GM23338 (cell line): Measurements from ENCODE around the gene SPATA9. TPM values are rescaled to one million over a fixed set of nuclear protein-coding genes. Genes with fewer than 3 reads are reported as not detected.

ENCODE experiments used
- ATAC-seq: fragments of 200-7000 bp; cut with Tn5 transposase; 3 replicates; pipeline ENCODE4 v1.9.1; 2020
- DNase-seq: peaks from one replicate; pipeline ENCODE4 v3.0.0-alpha.2; 2015; ENCODE audit warnings: low spot score
- H2AFZ ChIP-seq: fragments of 200-600 bp; sonication (generic); 2 replicates; pipeline ENCODE4 v1.8.0; 2016; ENCODE audit warnings: antibody characterized with exemption, mild to moderate bottlenecking, moderate library complexity
- H3F3A ChIP-seq: fragments of 200-600 bp; sonication (generic); replicated peaks from 2 replicates; pipeline ENCODE4 v1.8.0; 2017; ENCODE audit warnings: antibody characterized with exemption, mixed run types, low read depth
- H3K27ac ChIP-seq: fragments of 200-600 bp; sonication (generic); 2 replicates; pipeline ENCODE4 v1.6.1; 2016; ENCODE audit warnings: low read depth
- H3K27me3 ChIP-seq: fragments of 200-600 bp; sonication (generic); 2 replicates; pipeline ENCODE4 v1.8.0; 2016; ENCODE audit warnings: mild to moderate bottlenecking, mixed run types, moderate library complexity; ENCODE audit not compliant: insufficient read depth
- H3K36me3 ChIP-seq: fragments of 200-600 bp; sonication (generic); 2 replicates; pipeline ENCODE4 v1.8.0; 2016; ENCODE audit warnings: mild to moderate bottlenecking; ENCODE audit not compliant: insufficient read depth
- H3K4me1 ChIP-seq: fragments of 200-600 bp; sonication (generic); 2 replicates; pipeline ENCODE4 v1.8.0; 2016; ENCODE audit warnings: mild to moderate bottlenecking, moderate library complexity; ENCODE audit not compliant: insufficient read depth
- H3K4me2 ChIP-seq: fragments of 200-600 bp; sonication (generic); 2 replicates; pipeline ENCODE4 v1.7.1; 2017; ENCODE audit warnings: mixed run types
- H3K4me3 ChIP-seq: fragments of 200-600 bp; sonication (generic); 2 replicates; pipeline ENCODE4 v1.6.1; 2016; ENCODE audit warnings: mixed run types
- H3K79me2 ChIP-seq: fragments of 200-600 bp; sonication (generic); replicated peaks from 2 replicates; pipeline ENCODE4 v1.8.0; 2017; ENCODE audit warnings: mild to moderate bottlenecking; ENCODE audit not compliant: insufficient read depth
- H3K9me2 ChIP-seq: fragments of 200-600 bp; sonication (generic); 2 replicates; pipeline ENCODE4 v1.8.0; 2017; ENCODE audit not compliant: insufficient read depth
- H4K20me1 ChIP-seq: fragments of 200-600 bp; sonication (generic); replicated peaks from 2 replicates; pipeline ENCODE4 v1.8.0; 2017; ENCODE audit warnings: mild to moderate bottlenecking; ENCODE audit not compliant: insufficient read depth
- H3K27ac Mint-ChIP-seq: 2 replicates; pipeline ENCODE4 v1.8.0; 2020; ENCODE audit warnings: inconsistent platforms, mild to moderate bottlenecking, moderate library complexity, mixed read lengths
- H3K27me3 Mint-ChIP-seq: 3 replicates; pipeline ENCODE4 v1.8.0; 2022; ENCODE audit warnings: low read depth, mild to moderate bottlenecking, moderate library complexity, mixed read lengths, inconsistent platforms; ENCODE audit not compliant: insufficient read depth, poor library complexity
- H3K36me3 Mint-ChIP-seq: 3 replicates; pipeline ENCODE4 v1.8.0; 2021; ENCODE audit warnings: low read depth, mild to moderate bottlenecking, inconsistent platforms, moderate library complexity, mixed read lengths
- H3K4me1 Mint-ChIP-seq: 3 replicates; pipeline ENCODE4 v1.8.0; 2020; ENCODE audit warnings: mild to moderate bottlenecking, inconsistent platforms, mixed read lengths
- H3K4me3 Mint-ChIP-seq: 3 replicates; pipeline ENCODE4 v1.8.0; 2021; ENCODE audit warnings: moderate library complexity, mild to moderate bottlenecking, inconsistent platforms, mixed read lengths
- H3K9me3 Mint-ChIP-seq: 3 replicates; pipeline ENCODE4 v1.8.0; 2020; ENCODE audit warnings: moderate library complexity, mild to moderate bottlenecking, inconsistent platforms, mixed read lengths
- CREB1 ChIP-seq: fragments of 250-450 bp; sonication (Bioruptor Pico); IDR thresholded peaks from 2 replicates; pipeline ENCODE4 v1.5.0; 2020; ENCODE audit warnings: low read depth, mild to moderate bottlenecking, moderate library complexity
- CTCF ChIP-seq, 2 experiments: fragments of 200-600 bp in 1 of 2; sonication (generic) in 1 of 2; conservative IDR thresholded peaks; 2 replicates each; pipeline versions ENCODE4 v1.5.1 to v1.6.1; 2016 to 2017; ENCODE audit warnings: antibody characterized with exemption in 2 of 2, low read depth in 2 of 2, mild to moderate bottlenecking in 2 of 2, moderate library complexity in 1 of 2
- ETS1 ChIP-seq: IDR thresholded peaks from 2 replicates; pipeline ENCODE4 v1.6.1; 2016; ENCODE audit warnings: antibody characterized with exemption
- EZH2 ChIP-seq: fragments of 200-600 bp; sonication (generic); IDR thresholded peaks from one replicate; pipeline ENCODE4 v1.8.0; 2017; ENCODE audit warnings: antibody characterized with exemption, mild to moderate bottlenecking, low read depth; ENCODE audit not compliant: unreplicated experiment
- EZH2phosphoT487 ChIP-seq: fragments of 200-600 bp; sonication (generic); IDR thresholded peaks from one replicate; pipeline ENCODE4 v1.8.1; 2018; ENCODE audit warnings: antibody characterized with exemption; ENCODE audit not compliant: unreplicated experiment
- JUNB ChIP-seq: IDR thresholded peaks from one replicate; pipeline ENCODE4 v1.6.1; 2016; ENCODE audit warnings: antibody characterized with exemption; ENCODE audit not compliant: unreplicated experiment
- NANOG ChIP-seq: IDR thresholded peaks from 2 replicates; pipeline ENCODE4 v1.6.1; 2016; ENCODE audit warnings: antibody characterized with exemption, borderline replicate concordance
- POLR2AphosphoS5 ChIP-seq: IDR thresholded peaks from 2 replicates; pipeline ENCODE4 v1.6.1; 2016; ENCODE audit warnings: antibody characterized with exemption, low read depth
- REST ChIP-seq: IDR thresholded peaks from one replicate; pipeline ENCODE4 v1.6.1; 2018; ENCODE audit warnings: antibody characterized with exemption; ENCODE audit not compliant: unreplicated experiment
- STAT1 ChIP-seq: IDR thresholded peaks from one replicate; pipeline ENCODE4 v1.6.1; 2016; ENCODE audit warnings: antibody characterized with exemption; ENCODE audit not compliant: unreplicated experiment
- ZNF114 ChIP-seq: fragments of 250-450 bp; sonication (Bioruptor Pico); IDR thresholded peaks from 2 replicates; pipeline ENCODE4 v1.5.0; 2020; ENCODE audit warnings: mild to moderate bottlenecking, moderate library complexity
- ZNF331 ChIP-seq: fragments of 250-450 bp; sonication (Bioruptor Pico); IDR thresholded peaks from 2 replicates; pipeline ENCODE4 v1.5.0; 2020; ENCODE audit warnings: low read depth, mild to moderate bottlenecking, moderate library complexity
- ZNF462 ChIP-seq: fragments of 250-450 bp; sonication (Bioruptor Pico); IDR thresholded peaks from 2 replicates; pipeline ENCODE4 v1.5.0; 2020; ENCODE audit warnings: mild to moderate bottlenecking, moderate library complexity
- polyA plus RNA-seq: library from polyadenylated mRNA; unstranded; fragments of >200 nt; fragmentation: Nextera tagmentation; extraction: Ambion mirVana; gene quantifications from 2 replicates; pipeline ENCODE4 v1.2.1, GENCODE V29; 2016
- total RNA-seq: library from RNA; depleted of rRNA; stranded (reverse); fragments of >200 nt; shearing (Covaris generic); gene quantifications from 2 replicates; pipeline ENCODE4 v1.2.3, GENCODE V29; 2014

SPATA9 gene
- total and polyA plus RNA-seq, 2 experiments from 2014 or later: not detected

GRCh38 chr5:95670568-95670967 lies 12.2 kb downstream of the SPATA9 start:
- TF ChIP-seq CREB1 (no peak), EZH2phosphoT487 (no peak), ZNF114 (CRISPR knock-in tag) (no peak), NANOG (no peak), POLR2AphosphoS5 (no peak), ZNF331 (no peak), ZNF462 (no peak), EZH2 (no peak), CTCF (conservative IDR thresholded peaks at IDR 0.05; ENCODE audit: low read depth in 2 of 2) (no peak), ETS1 (no peak), REST (no peak), STAT1 (no peak), JUNB (no peak)
- H3K4me1 Mint-ChIP-seq: no peaks in the 10 kb centered on the region
- no peaks in the 10 kb centered on the region for H3K9me3 Mint-ChIP-seq
- Histone ChIP-seq H4K20me1 (no peaks in the 10 kb centered on the region), H2AFZ (no peak overlapping the region), H3K27me3 (no peaks in the 10 kb centered on the region), H3K4me2 (no peak overlapping the region), H3K79me2 (no peaks in the 10 kb centered on the region), H3F3A (no peaks in the 10 kb centered on the region), H3K27ac (no peak overlapping the region), H3K9me2 (no peaks in the 10 kb centered on the region), H3K4me1 (no peaks in the 10 kb centered on the region), H3K4me3 (no peak overlapping the region), H3K36me3 (no peaks in the 10 kb centered on the region)
- no peaks in the 10 kb centered on the region for H3K36me3 Mint-ChIP-seq
- DNase-seq (no peak), ATAC-seq (no peak)
- no peak overlapping the region for H3K4me3 Mint-ChIP-seq
- H3K27me3 Mint-ChIP-seq: no peaks in the 10 kb centered on the region
- no peak overlapping the region for H3K27ac Mint-ChIP-seq
